Sigmoid colon (tissue), 4 donors: Measurements from ENCODE around the gene PDCL2.

Source experiments
- CTCF ChIP-seq, 4 experiments: fragments of 450-650 bp in 3 of 4; fragments of 200-600 bp in 1 of 4; IDR thresholded peaks; one replicate each; pipeline ENCODE4 v1.5.1; 2016 to 2019; ENCODE audit warnings: antibody characterized with exemption in 4 of 4, mild to moderate bottlenecking in 3 of 4, moderate library complexity in 2 of 4
- POLR2A ChIP-seq, 2 donors: fragments of 450-650 bp; IDR thresholded peaks; one replicate each; pipeline ENCODE4 v1.6.1; 2016; ENCODE audit warnings: antibody characterized with exemption in 2 of 2, mild to moderate bottlenecking in 2 of 2, moderate library complexity in 2 of 2
- POLR2AphosphoS5 ChIP-seq, 4 donors: sonication (generic); formaldehyde crosslinking; IDR thresholded peaks; one replicate each; pipeline ENCODE4 v1.6.1; 2017; ENCODE audit warnings: antibody characterized with exemption in 4 of 4

DNA sequence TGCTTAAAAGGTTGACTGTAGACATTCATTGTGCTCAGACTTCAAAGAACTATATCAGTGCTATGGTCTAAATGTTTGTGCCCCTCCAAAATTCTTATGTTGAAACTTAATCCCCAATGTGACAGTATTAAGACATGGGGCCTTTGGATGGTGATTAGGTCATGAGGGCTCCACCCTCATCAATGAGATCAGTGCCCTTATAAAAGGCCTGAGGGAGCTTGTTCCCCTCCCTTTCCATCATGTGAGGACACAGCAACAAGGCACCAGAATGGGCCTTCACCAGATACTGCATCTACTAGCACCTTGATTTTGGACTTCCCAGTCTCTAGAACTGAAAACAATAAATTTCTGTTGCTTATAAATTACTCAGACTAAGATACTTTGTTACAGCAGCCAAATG lies 73.6 kb downstream of the PDCL2 start:
- no peak for TF ChIP-seq CTCF (IDR thresholded peaks at IDR 0.05)
- no peak for TF ChIP-seq POLR2A (IDR thresholded peaks at IDR 0.05)
- no peak for TF ChIP-seq POLR2AphosphoS5 (IDR thresholded peaks at IDR 0.05)
